PFSK-1 (cell line): Measurements from ENCODE around the gene SMAD3.

ENCODE experiments used
- FOXP2 ChIP-seq: optimal IDR thresholded peaks from 2 replicates; pipeline ENCODE3; 2011; ENCODE audit warnings: borderline replicate concordance, control low read depth, inconsistent platforms; ENCODE audit not compliant: insufficient read depth; ENCODE audit errors: extremely low read length, extremely low read depth
- POLR2AphosphoS5 ChIP-seq: IDR thresholded peaks from 2 replicates; pipeline ENCODE4 v1.6.1; 2012; ENCODE audit warnings: low read depth, mild to moderate bottlenecking, control low read depth, low read length, moderate library complexity
- SIN3A ChIP-seq: IDR thresholded peaks from 2 replicates; pipeline ENCODE4 v1.6.1; 2012; ENCODE audit warnings: mild to moderate bottlenecking, low read length, moderate library complexity, borderline replicate concordance; ENCODE audit not compliant: insufficient read depth
- TAF1 ChIP-seq: IDR thresholded peaks from 2 replicates; pipeline ENCODE4 v1.6.1; 2012; ENCODE audit warnings: low read length, control low read depth, borderline replicate concordance; ENCODE audit not compliant: insufficient read depth
- TF ChIP-seq, protein P1 (sequence below), 2 experiments: IDR thresholded peaks; 2 replicates each; pipeline versions ENCODE4 v1.6.1 to v1.8.0; 2011 to 2012; ENCODE audit warnings: low read depth in 2 of 2, low read length in 2 of 2, control low read depth in 1 of 2, inconsistent platforms in 1 of 2, mild to moderate bottlenecking in 1 of 2, moderate library complexity in 1 of 2; ENCODE audit not compliant: insufficient read depth in 1 of 2

The SMAD3 gene

DNA sequence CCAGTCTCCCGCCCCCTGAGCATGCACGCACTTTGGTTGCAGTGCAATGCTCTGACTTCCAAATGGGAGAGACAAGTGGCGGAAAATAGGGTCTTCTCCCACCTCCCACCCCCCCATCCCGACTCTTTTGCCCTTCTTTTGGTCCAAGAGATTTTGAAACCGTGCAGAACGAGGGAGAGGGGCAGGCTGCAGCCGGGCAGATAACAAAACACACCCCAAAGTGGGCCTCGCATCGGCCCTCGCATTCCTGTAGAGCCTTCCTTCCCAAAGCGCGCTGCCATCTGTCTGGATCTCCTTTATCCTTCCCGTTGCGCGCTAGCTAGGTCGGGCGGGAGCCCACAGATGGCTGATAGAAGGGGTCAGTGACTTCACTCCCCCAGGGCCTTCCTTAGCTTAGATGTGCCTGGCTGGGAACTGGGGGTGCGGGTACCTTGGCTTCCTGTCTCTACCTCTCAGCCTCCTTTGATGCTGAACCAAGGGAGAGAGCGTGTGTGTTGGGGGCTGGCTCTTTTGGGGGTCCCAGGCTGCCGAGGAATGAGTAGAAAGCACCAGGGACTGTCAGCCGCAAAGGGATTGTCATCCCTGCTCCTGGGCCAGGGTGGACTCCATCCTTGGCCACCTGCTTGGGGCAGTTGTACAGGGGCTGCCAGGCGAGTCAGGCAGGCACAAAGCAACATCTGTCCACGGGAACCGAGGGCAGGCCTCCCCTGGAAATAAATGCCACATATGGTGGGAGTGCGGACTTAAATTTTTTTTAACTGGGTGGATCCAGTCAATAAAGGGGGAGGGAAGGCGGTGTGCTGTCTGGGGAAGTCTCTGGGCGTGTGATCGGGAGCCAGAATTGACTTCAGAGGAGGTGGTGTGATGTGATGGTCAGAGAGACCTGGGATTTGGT is 1.8 kb downstream of the SMAD3 start:
- TF ChIP-seq SIN3A (0 out of 2 replicates have a peak, but pooled peaks have one; percentile 28), POLR2AphosphoS5 (no peak), TAF1 (0 out of 2 replicates have a peak, but pooled peaks have one; percentile 0)

- TF ChIP-seq SIN3A = no peak
- TF ChIP-seq TAF1 = no peak
- no peak for TF ChIP-seq POLR2AphosphoS5
These were observed 2.6 kb downstream of the SMAD3 start for GRCh38 chr15:67067930-67068551.

DNA sequence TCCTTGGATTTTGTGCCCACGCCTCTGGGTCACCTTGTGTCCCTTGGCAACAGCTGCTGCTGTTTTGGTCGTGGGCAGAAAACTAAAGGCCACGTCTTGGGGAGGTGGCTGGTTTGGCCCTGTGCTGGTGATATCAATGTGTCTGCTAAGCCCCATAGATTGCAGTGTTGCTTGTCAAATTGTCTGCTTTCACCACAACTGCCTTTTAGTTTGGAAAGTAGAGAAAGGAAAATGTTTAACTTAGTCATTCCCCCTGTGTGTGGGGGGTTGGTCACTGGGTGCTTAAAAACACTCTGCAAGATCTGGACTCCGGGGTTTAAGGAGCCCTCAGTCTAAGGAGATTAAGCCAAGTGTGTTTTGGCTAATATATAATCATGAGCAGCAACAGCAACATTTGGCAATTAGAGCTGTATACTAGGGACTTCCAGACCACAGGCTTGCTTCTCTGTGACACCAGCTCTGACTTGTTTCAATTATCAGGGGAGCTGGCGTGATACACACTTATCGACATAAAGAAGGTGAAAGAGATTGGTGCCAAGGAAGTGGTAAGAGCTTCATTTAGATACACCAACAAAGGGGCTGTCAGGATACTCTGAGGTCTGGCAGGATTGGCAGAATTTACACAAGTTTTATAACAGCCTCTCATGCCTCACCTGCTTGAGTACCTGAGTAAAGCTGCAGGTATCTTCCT is 3.5 kb downstream of the SMAD3 start:
- TF ChIP-seq FOXP2 (no peak), TAF1 (no peak), SIN3A (no peak), POLR2AphosphoS5 (no peak)
- TF ChIP-seq, protein P1, sequence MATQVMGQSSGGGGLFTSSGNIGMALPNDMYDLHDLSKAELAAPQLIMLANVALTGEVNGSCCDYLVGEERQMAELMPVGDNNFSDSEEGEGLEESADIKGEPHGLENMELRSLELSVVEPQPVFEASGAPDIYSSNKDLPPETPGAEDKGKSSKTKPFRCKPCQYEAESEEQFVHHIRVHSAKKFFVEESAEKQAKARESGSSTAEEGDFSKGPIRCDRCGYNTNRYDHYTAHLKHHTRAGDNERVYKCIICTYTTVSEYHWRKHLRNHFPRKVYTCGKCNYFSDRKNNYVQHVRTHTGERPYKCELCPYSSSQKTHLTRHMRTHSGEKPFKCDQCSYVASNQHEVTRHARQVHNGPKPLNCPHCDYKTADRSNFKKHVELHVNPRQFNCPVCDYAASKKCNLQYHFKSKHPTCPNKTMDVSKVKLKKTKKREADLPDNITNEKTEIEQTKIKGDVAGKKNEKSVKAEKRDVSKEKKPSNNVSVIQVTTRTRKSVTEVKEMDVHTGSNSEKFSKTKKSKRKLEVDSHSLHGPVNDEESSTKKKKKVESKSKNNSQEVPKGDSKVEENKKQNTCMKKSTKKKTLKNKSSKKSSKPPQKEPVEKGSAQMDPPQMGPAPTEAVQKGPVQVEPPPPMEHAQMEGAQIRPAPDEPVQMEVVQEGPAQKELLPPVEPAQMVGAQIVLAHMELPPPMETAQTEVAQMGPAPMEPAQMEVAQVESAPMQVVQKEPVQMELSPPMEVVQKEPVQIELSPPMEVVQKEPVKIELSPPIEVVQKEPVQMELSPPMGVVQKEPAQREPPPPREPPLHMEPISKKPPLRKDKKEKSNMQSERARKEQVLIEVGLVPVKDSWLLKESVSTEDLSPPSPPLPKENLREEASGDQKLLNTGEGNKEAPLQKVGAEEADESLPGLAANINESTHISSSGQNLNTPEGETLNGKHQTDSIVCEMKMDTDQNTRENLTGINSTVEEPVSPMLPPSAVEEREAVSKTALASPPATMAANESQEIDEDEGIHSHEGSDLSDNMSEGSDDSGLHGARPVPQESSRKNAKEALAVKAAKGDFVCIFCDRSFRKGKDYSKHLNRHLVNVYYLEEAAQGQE (IDR thresholded peaks at IDR 0.05; ENCODE audit: insufficient read depth in 1 of 2, low read depth in 2 of 2, low read length in 2 of 2) = no peak

DNA sequence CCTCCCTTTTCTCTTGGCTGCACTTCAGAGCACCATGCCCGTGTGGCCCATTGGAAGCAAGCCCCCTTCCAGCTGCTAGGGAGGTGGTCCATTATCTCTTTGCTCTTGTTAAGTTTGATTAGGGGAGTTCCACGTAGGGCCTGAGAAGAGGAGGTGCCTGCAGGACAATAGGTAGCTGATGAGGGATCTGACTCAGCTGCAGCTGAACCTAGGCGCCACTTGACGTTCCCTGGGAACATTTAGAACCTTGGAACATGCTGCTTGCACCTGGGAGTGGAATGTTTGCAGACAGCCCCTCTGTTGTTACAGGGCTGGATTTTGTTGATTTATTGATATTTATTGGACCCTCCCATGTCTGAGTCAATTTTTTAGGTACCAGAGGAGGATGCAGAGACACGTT is 4.7 kb downstream of the SMAD3 start:
- no peak for TF ChIP-seq TAF1
- TF ChIP-seq POLR2AphosphoS5 = no peak
- TF ChIP-seq, protein P1 (IDR thresholded peaks at IDR 0.05; ENCODE audit: insufficient read depth in 1 of 2, low read depth in 2 of 2, low read length in 2 of 2) = no peak
- TF ChIP-seq FOXP2 = no peak
- TF ChIP-seq SIN3A = no peak

- TF ChIP-seq SIN3A (no peak), POLR2AphosphoS5 (no peak), FOXP2 (no peak), TAF1 (no peak)
- TF ChIP-seq, protein P1 (IDR thresholded peaks at IDR 0.05; ENCODE audit: insufficient read depth in 1 of 2, low read depth in 2 of 2, low read length in 2 of 2) = no peak
These were observed 5.7 kb downstream of the SMAD3 start for GRCh38 chr15:67070892-67071664.
